ENCODE data around the gene NKX6-2. TPM values are rescaled to one million over a fixed set of nuclear protein-coding genes. Genes with fewer than 3 reads are reported as not detected.
"Not testable (repeated sequence)": the region's sequence is repeated elsewhere in the genome, so short reads cannot be mapped to it uniquely, and the experiment has no call there.

The NKX6-2 gene
- polyA plus RNA-seq, 3 donors: 0.06 to 1.2 TPM; not detected in 1

- WGBS, 3 donors: 1 to 3% (median 2%) methylated on average over 54 to 80 of the region's 80 CpGs
- H3K27ac ChIP-seq (ENCODE audit: low read depth, low read length): no peak overlapping the region
Observed at GRCh38 chr10:132787495-132788179, 1.7 kb upstream of the NKX6-2 start.

GRCh38 chr10:132786884-132787494 lies 1.0 kb upstream of the NKX6-2 start:
- H3K27ac ChIP-seq (ENCODE audit: low read depth, low read length): no peak overlapping the region

GRCh38 chr10:132786476-132786883 lies 533 bp upstream of the NKX6-2 start:
- no peak overlapping the region for H3K27ac ChIP-seq (ENCODE audit: low read depth, low read length)
- 4 to 8% (median 7%) methylated on average over 42 to 58 of the region's 58 CpGs for WGBS, 3 donors

More at GRCh38 chr10:132786884-132787494, 1.0 kb upstream of the NKX6-2 start:
- 2 to 4% (median 3%) methylated on average over 71 to 80 of the region's 80 CpGs for WGBS, 3 donors

GRCh38 chr10:132784866-132785722 lies 853 bp downstream of the NKX6-2 start:
- H3K27ac ChIP-seq (ENCODE audit: low read depth, low read length): no peak overlapping the region
- WGBS, 3 donors: 5 to 8% (median 7%) methylated on average over 75 to 111 of the region's 111 CpGs

GRCh38 chr10:132783940-132784865 lies 1.7 kb downstream of the NKX6-2 start:
- WGBS, 3 donors: 18 to 22% (median 20%) methylated on average over 105 to 106 of the region's 106 CpGs
- H3K27ac ChIP-seq (ENCODE audit: low read depth, low read length): no peak overlapping the region

GRCh38 chr10:132783165-132783939 lies 2.6 kb downstream of the NKX6-2 start:
- no peak overlapping the region for H3K27ac ChIP-seq (ENCODE audit: low read depth, low read length)
- 91 to 94% (median 92%) methylated on average over 30 of the region's 30 CpGs for WGBS, 3 donors

GRCh38 chr10:132781556-132781955 lies 4.4 kb downstream of the NKX6-2 start:
- no peak overlapping the region for H3K27ac ChIP-seq (ENCODE audit: low read depth, low read length)
- WGBS, 3 donors: 96% methylated on average over 20 of the region's 20 CpGs

GRCh38 chr10:132780356-132780755 lies 5.6 kb downstream of the NKX6-2 start:
- WGBS, 3 donors: 89 to 96% (median 92%) methylated on average over 12 of the region's 12 CpGs
- H3K27ac ChIP-seq (ENCODE audit: low read depth, low read length): no peak overlapping the region

GRCh38 chr10:132779549-132780294 lies 6.2 kb downstream of the NKX6-2 start:
- WGBS, 3 donors: 91 to 95% (median 95%) methylated on average over 41 of the region's 41 CpGs

GRCh38 chr10:132777441-132777840 lies 8.5 kb downstream of the NKX6-2 start:
- H3K27ac ChIP-seq (ENCODE audit: low read depth, low read length): no peak overlapping the region
- 96 to 98% (median 97%) methylated on average over 14 of the region's 14 CpGs for WGBS, 3 donors

More at GRCh38 chr10:132779549-132780294, 6.2 kb downstream of the NKX6-2 start:
- no peak overlapping the region for H3K27ac ChIP-seq (ENCODE audit: low read depth, low read length)

- no peak overlapping the region for H3K27ac ChIP-seq (ENCODE audit: low read depth, low read length)
- WGBS, 3 donors: 86 to 98% (median 91%) methylated on average over 17 to 18 of the region's 18 CpGs
Observed at GRCh38 chr10:132776821-132777220, 9.1 kb downstream of the NKX6-2 start.

GRCh38 chr10:132776186-132776585 lies 9.8 kb downstream of the NKX6-2 start:
- WGBS, 3 donors: 91 to 95% (median 95%) methylated on average over 18 of the region's 18 CpGs
- H3K27ac ChIP-seq (ENCODE audit: low read depth, low read length): no peak overlapping the region

GRCh38 chr10:132774902-132775863 lies 10.8 kb downstream of the NKX6-2 start:
- 55 to 88% (median 76%) methylated on average over 14 to 22 of the region's 22 CpGs for WGBS, 3 donors

GRCh38 chr10:132774181-132774901 lies 11.6 kb downstream of the NKX6-2 start:
- H3K27ac ChIP-seq (ENCODE audit: low read depth, low read length): no peak overlapping the region
- 69 to 87% (median 83%) methylated on average over 28 to 29 of the region's 29 CpGs for WGBS, 3 donors

More at GRCh38 chr10:132774902-132775863, 10.8 kb downstream of the NKX6-2 start:
- H3K27ac ChIP-seq (ENCODE audit: low read depth, low read length): no peak overlapping the region

GRCh38 chr10:132772816-132773215 lies 13.1 kb downstream of the NKX6-2 start:
- WGBS, 3 donors: 94 to 98% (median 96%) methylated on average over 17 to 20 of the region's 25 CpGs
- H3K27ac ChIP-seq (ENCODE audit: low read depth, low read length): not testable (repeated sequence)

All from adipose tissue (tissue), 3 donors.